ENCODE results near the gene TAS1R2. TPM values are rescaled to one million over a fixed set of nuclear protein-coding genes. Genes with fewer than 3 reads are reported as not detected.

Gene TAS1R2
- total RNA-seq, 4 donors from 2014 or later: not detected

DNA sequence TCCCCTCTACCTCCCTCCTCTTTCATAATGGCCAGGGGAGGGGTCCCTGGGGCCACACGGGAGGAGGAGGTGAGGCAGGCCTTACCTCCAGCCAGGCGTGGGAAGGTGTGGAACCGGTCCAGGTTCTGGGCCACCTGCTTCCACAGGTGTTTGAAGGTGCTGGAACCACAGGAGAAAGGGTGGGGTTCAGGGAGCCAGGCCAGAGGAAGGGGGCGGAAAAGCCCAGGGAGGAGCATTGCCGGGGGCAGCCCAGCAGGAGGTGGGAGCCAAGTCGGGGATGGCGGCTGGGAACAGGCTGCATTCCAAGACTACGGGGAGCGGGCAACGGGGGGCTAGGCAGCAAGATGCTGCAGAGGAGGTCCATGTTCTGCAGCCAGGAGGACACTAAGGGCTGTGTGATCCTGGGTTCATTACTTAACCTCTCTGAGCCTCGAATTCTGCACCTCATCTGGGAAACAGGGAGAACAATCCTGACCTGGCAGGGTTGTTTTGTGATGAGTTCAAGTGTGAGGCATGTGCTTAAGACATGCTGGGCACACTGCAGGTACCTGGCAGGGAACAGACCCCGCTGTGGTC, 19.8 kb upstream of the TAS1R2 start:
- TF ChIP-seq POLR2AphosphoS5 (IDR thresholded peaks at IDR 0.05) (no peak), EP300 (IDR thresholded peaks at IDR 0.05) (no peak), POLR2A (IDR thresholded peaks at IDR 0.05) (no peak)
- TF ChIP-seq, protein P1, sequence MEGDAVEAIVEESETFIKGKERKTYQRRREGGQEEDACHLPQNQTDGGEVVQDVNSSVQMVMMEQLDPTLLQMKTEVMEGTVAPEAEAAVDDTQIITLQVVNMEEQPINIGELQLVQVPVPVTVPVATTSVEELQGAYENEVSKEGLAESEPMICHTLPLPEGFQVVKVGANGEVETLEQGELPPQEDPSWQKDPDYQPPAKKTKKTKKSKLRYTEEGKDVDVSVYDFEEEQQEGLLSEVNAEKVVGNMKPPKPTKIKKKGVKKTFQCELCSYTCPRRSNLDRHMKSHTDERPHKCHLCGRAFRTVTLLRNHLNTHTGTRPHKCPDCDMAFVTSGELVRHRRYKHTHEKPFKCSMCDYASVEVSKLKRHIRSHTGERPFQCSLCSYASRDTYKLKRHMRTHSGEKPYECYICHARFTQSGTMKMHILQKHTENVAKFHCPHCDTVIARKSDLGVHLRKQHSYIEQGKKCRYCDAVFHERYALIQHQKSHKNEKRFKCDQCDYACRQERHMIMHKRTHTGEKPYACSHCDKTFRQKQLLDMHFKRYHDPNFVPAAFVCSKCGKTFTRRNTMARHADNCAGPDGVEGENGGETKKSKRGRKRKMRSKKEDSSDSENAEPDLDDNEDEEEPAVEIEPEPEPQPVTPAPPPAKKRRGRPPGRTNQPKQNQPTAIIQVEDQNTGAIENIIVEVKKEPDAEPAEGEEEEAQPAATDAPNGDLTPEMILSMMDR (IDR thresholded peaks at IDR 0.05): no peak
- 80 to 92% methylated on average over 9 to 10 of the region's 12 CpGs for WGBS, 2 donors (ENCODE audit: low coverage in 1 of 2)
- H3K9me3 ChIP-seq: no peaks in the 10 kb centered on the region
- H3K27me3 ChIP-seq: no peaks in the 10 kb centered on the region
- H3K4me3 ChIP-seq: no peak overlapping the region
- peaks cover 0 to 53% of the 10 kb centered on the region in 2 donors for H3K36me3 ChIP-seq
- ATAC-seq: no peak
- H3K4me1 ChIP-seq: peaks cover 0 to 13% (median 0%) of the 10 kb centered on the region in 3 donors
- H3K27ac ChIP-seq: no peak overlapping the region

DNA sequence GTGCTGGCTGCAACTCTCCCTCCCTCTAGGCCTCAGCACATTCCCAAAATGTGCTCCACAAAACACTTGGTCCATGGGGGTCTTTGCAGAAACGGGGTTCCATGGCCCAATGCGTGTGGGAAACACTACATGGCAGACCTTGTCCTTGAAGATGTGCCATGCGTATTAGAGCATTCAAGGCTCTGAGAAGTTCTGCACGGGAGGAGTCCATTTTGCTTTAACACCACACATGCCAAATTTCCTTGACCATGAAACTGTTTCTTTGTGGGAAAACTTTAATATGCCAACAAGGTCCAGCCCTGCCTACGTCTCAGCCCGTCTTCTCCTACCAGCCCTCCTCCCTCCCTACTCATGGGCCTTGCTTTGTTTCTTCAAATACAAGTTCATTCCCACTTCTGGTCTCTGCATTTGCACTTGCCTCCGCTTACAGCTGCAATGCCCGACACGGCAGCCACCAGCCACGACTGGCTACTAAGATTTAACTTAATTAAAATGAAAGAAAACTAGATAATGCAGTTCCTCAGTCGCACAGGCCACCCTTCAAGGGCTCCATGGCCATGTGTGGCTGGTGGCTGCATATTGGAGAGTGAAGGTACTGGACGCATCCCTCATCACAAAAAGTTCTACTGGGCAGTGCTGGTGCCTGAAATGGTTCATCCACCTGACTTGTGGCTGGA, 19.2 kb upstream of the TAS1R2 start:
- WGBS, 2 donors (ENCODE audit: low coverage in 1 of 2): 69 to 86% methylated on average over 11 to 12 of the region's 12 CpGs
- no peak for ATAC-seq
- TF ChIP-seq, protein P1 (IDR thresholded peaks at IDR 0.05): no peak
- TF ChIP-seq POLR2A (IDR thresholded peaks at IDR 0.05) (no peak), POLR2AphosphoS5 (IDR thresholded peaks at IDR 0.05) (no peak), EP300 (IDR thresholded peaks at IDR 0.05) (no peak)
- Histone ChIP-seq H3K4me3 (no peak overlapping the region), H3K27ac (no peak overlapping the region), H3K36me3 (peaks cover 0 to 50% of the 10 kb centered on the region in 2 donors), H3K9me3 (no peaks in the 10 kb centered on the region), H3K27me3 (no peaks in the 10 kb centered on the region), H3K4me1 (peaks cover 0 to 13% (median 0%) of the 10 kb centered on the region in 3 donors)

DNA sequence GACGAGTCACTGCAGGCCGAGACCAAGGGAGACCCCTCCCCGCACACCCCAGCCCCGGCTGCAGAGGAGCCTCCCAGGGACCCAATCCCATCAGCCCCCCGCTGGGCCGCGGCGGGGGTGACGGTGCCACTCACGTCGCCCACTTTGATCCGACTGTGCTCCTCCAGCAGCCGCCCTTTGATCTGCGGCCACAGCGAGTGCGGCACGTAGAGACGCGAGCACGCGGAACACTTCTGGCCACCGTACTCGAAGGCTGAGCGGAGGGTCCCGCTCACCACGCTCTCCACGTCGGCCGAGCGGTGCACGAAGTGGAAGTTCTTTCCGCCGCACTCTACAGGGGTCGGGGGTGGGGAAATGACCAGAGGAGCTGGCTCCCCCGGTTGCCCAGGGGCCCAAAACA, 17.8 kb upstream of the TAS1R2 start:
- Histone ChIP-seq H3K4me1 (peaks cover 0 to 13% (median 0%) of the 10 kb centered on the region in 3 donors), H3K4me3 (no peak overlapping the region), H3K36me3 (peaks cover 0 to 44% of the 10 kb centered on the region in 2 donors), H3K27ac (no peak overlapping the region), H3K27me3 (no peaks in the 10 kb centered on the region), H3K9me3 (no peaks in the 10 kb centered on the region)
- 100% methylated on average over 2 of the region's 35 CpGs; no CpG with 5 or more reads in 1 of the 2 donors for WGBS, 2 donors (ENCODE audit: low coverage in 1 of 2)
- TF ChIP-seq, protein P1 (IDR thresholded peaks at IDR 0.05): no peak
- ATAC-seq: no peak

DNA sequence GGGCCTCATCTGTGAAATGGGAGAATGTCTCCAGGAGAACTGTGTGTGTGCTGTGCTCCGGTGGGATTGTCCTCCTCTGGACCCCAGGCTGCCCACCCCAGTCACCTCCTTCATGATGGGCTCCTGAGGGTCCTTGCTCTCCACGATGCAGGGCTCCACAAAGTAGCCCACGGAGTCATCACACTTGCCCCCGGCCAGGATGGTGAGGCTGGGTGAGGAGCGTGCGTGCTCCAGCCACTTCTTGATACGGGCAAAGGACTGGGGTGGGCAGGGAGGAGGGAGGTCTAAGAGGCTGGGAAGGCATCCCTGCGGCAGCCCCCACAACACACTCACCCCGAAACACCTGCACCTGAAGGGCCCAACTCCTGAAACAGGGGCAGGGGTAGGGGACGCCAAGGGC, 16.8 kb upstream of the TAS1R2 start:
- TF ChIP-seq, protein P1 (IDR thresholded peaks at IDR 0.05): no peak
- TF ChIP-seq POLR2AphosphoS5 (IDR thresholded peaks at IDR 0.05) (no peak), EP300 (IDR thresholded peaks at IDR 0.05) (no peak), POLR2A (IDR thresholded peaks at IDR 0.05) (no peak)
- 79% methylated on average over 2 of the region's 10 CpGs; no CpG with 5 or more reads in 1 of the 2 donors for WGBS, 2 donors (ENCODE audit: low coverage in 1 of 2)
- Histone ChIP-seq H3K9me3 (no peaks in the 10 kb centered on the region), H3K27me3 (no peaks in the 10 kb centered on the region), H3K4me3 (no peak overlapping the region), H3K27ac (no peak overlapping the region), H3K4me1 (peaks cover 0 to 13% (median 0%) of the 10 kb centered on the region in 3 donors), H3K36me3 (peaks cover 0 to 42% of the 10 kb centered on the region in 2 donors)
- ATAC-seq: no peak

DNA sequence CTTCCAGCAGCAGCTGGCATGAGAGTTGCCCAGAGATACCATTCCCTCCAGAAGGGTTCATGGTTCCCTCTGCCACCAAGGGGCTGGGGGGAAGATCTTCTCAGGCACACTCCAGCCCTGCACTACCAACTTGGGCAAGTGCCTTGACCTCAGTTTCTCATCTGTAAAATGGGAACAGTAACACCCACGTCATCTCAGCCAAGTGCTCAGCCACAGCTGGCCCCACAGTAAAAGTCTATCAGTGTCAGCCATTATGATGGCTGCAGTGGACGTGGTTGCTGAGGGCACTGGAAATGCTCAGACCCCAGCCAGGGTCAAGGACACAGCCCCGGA, 16.3 kb upstream of the TAS1R2 start:
- Histone ChIP-seq H3K4me3 (no peak overlapping the region), H3K27ac (no peak overlapping the region), H3K27me3 (no peaks in the 10 kb centered on the region), H3K4me1 (peaks cover 0 to 13% (median 0%) of the 10 kb centered on the region in 3 donors), H3K36me3 (peaks cover 0 to 38% of the 10 kb centered on the region in 2 donors), H3K9me3 (no peaks in the 10 kb centered on the region)
- no peak for TF ChIP-seq POLR2AphosphoS5 (IDR thresholded peaks at IDR 0.05)
- no peak for ATAC-seq
- WGBS, 2 donors (ENCODE audit: low coverage in 1 of 2): 80 to 100% methylated on average over 1 of the region's 3 CpGs

Measured in gastroesophageal sphincter (tissue), 4 donors.